ENCODE data around the gene SMARCA2.

Gene SMARCA2

GRCh38 chr9:1982074-1982473 is 33.1 kb upstream of the SMARCA2 start:
- Histone ChIP-seq H3K9me3 (ENCODE audit: insufficient read depth, low read length) (no peaks in the 10 kb centered on the region), H3K79me2 (ENCODE audit: insufficient read depth, low read length) (no peaks in the 10 kb centered on the region), H3K4me2 (ENCODE audit: low read depth, low read length, poor library complexity, severe bottlenecking) (no peak overlapping the region), H3F3A (ENCODE audit: insufficient read depth) (no peaks in the 10 kb centered on the region), H3K36me3 (ENCODE audit: low read length) (no peaks in the 10 kb centered on the region), H2AFZ (ENCODE audit: low read depth, low read length, severe bottlenecking) (no peak overlapping the region), H3K9me2 (replicated peaks; ENCODE audit: insufficient read depth, low read length) (no peaks in the 10 kb centered on the region), H3K9ac (ENCODE audit: low read length) (no peak overlapping the region), H3K27ac (ENCODE audit: low read depth, low read length) (no peak overlapping the region), H4K20me1 (ENCODE audit: low read depth, low read length) (no peaks in the 10 kb centered on the region), H3K27me3 (ENCODE audit: low read length) (no peaks in the 10 kb centered on the region), H3K4me3 (ENCODE audit: insufficient read depth, low read length, poor library complexity, severe bottlenecking) (no peak overlapping the region)
- TF ChIP-seq EZH2phosphoT487 (conservative IDR thresholded peaks at IDR 0.05; ENCODE audit: low read length) = no peak
- no peak for TF ChIP-seq CTCF (IDR thresholded peaks at IDR 0.05; ENCODE audit: insufficient read depth, low read length, poor library complexity, severe bottlenecking)

GRCh38 chr9:1986341-1986740 is 28.8 kb upstream of the SMARCA2 start:
- no peaks in the 10 kb centered on the region for H3K9me3 ChIP-seq (ENCODE audit: insufficient read depth, low read length)
- TF ChIP-seq CTCF (IDR thresholded peaks at IDR 0.05; ENCODE audit: insufficient read depth, low read length, poor library complexity, severe bottlenecking) = no peak
- no peak for TF ChIP-seq EZH2phosphoT487 (conservative IDR thresholded peaks at IDR 0.05; ENCODE audit: low read length)
- H3K9ac ChIP-seq (ENCODE audit: low read length) = no peak overlapping the region
- peaks cover 3% of the 10 kb centered on the region; the same call in 1 of the 2 replicates for H3K9me2 ChIP-seq (replicated peaks; ENCODE audit: insufficient read depth, low read length)
- H2AFZ ChIP-seq (ENCODE audit: low read depth, low read length, severe bottlenecking) = no peak overlapping the region
- no peaks in the 10 kb centered on the region for H3K36me3 ChIP-seq (ENCODE audit: low read length)
- H3K4me2 ChIP-seq (ENCODE audit: low read depth, low read length, poor library complexity, severe bottlenecking) = no peak overlapping the region
- H3K27ac ChIP-seq (ENCODE audit: low read depth, low read length) = no peak overlapping the region
- H3K27me3 ChIP-seq (ENCODE audit: low read length) = no peaks in the 10 kb centered on the region
- no peaks in the 10 kb centered on the region for H3F3A ChIP-seq (ENCODE audit: insufficient read depth)
- no peaks in the 10 kb centered on the region for H4K20me1 ChIP-seq (ENCODE audit: low read depth, low read length)
- H3K4me3 ChIP-seq (ENCODE audit: insufficient read depth, low read length, poor library complexity, severe bottlenecking) = no peak overlapping the region
- H3K79me2 ChIP-seq (ENCODE audit: insufficient read depth, low read length) = no peaks in the 10 kb centered on the region

- Histone ChIP-seq H3K36me3 (ENCODE audit: low read length) (no peaks in the 10 kb centered on the region), H3K4me3 (ENCODE audit: insufficient read depth, low read length, poor library complexity, severe bottlenecking) (no peak overlapping the region), H4K20me1 (ENCODE audit: low read depth, low read length) (no peaks in the 10 kb centered on the region), H3K27me3 (ENCODE audit: low read length) (no peaks in the 10 kb centered on the region), H3K27ac (ENCODE audit: low read depth, low read length) (no peak overlapping the region), H3K9me3 (ENCODE audit: insufficient read depth, low read length) (no peaks in the 10 kb centered on the region), H3K9me2 (replicated peaks; ENCODE audit: insufficient read depth, low read length) (peaks cover 3% of the 10 kb centered on the region; the same call in 1 of the 2 replicates), H3K9ac (ENCODE audit: low read length) (no peak overlapping the region), H2AFZ (ENCODE audit: low read depth, low read length, severe bottlenecking) (no peak overlapping the region), H3F3A (ENCODE audit: insufficient read depth) (no peaks in the 10 kb centered on the region), H3K4me2 (ENCODE audit: low read depth, low read length, poor library complexity, severe bottlenecking) (no peak overlapping the region), H3K79me2 (ENCODE audit: insufficient read depth, low read length) (no peaks in the 10 kb centered on the region)
- no peak for TF ChIP-seq EZH2phosphoT487 (conservative IDR thresholded peaks at IDR 0.05; ENCODE audit: low read length)
- no peak for TF ChIP-seq CTCF (IDR thresholded peaks at IDR 0.05; ENCODE audit: insufficient read depth, low read length, poor library complexity, severe bottlenecking)
Observed at GRCh38 chr9:1989500-1989899, 25.6 kb upstream of the SMARCA2 start.

All from SU-DHL-6 (cell line).